Mammary epithelial cell (primary cell): ENCODE results near the gene IPO4.

Source experiments
- CTCF ChIP-seq, 2 donors: IDR thresholded peaks in 1 of 2; conservative IDR thresholded peaks in 1 of 2; 2 replicates each; pipeline ENCODE4 v1.5.1; 2011 to 2012; ENCODE audit warnings: inconsistent platforms in 2 of 2, low read length in 2 of 2, mild to moderate bottlenecking in 2 of 2, control low read depth in 1 of 2, low read depth in 1 of 2; ENCODE audit not compliant: insufficient read depth in 1 of 2; ENCODE audit errors: extremely low read depth in 1 of 2
- EZH2 ChIP-seq: IDR thresholded peaks from 2 replicates; pipeline ENCODE4 v1.6.1; 2012; ENCODE audit warnings: low read length, inconsistent platforms, borderline replicate concordance

- no peak for TF ChIP-seq CTCF (conservative IDR thresholded peaks at IDR 0.05 in 1 of 2, IDR thresholded peaks at IDR 0.05 in 1 of 2; ENCODE audit: extremely low read depth in 1 of 2, insufficient read depth in 1 of 2, low read depth in 1 of 2, low read length in 2 of 2)
- no peak for TF ChIP-seq EZH2
Measured at GRCh38 chr14:24206260-24207103, 17.9 kb upstream of the IPO4 start.
